Progenitor cell of endocrine pancreas (in vitro differentiated cells): ENCODE results near the gene BCAR3. TPM values are rescaled to one million over a fixed set of nuclear protein-coding genes. Genes with fewer than 3 reads are reported as not detected.

Source experiments
- DNase-seq: peaks from one replicate; pipeline ENCODE4 v3.0.0; 2021; ENCODE audit warnings: low spot score; ENCODE audit not compliant: unreplicated experiment
- H3K27ac Mint-ChIP-seq: 2 replicates; pipeline ENCODE4 v1.8.0; 2021; ENCODE audit warnings: mild to moderate bottlenecking, moderate library complexity, mixed read lengths
- H3K27me3 Mint-ChIP-seq: 2 replicates; pipeline ENCODE4 v1.8.0; 2021; ENCODE audit warnings: mixed read lengths
- H3K36me3 Mint-ChIP-seq: 2 replicates; pipeline ENCODE4 v1.8.0; 2022; ENCODE audit warnings: mixed read lengths; ENCODE audit not compliant: insufficient read depth
- H3K4me1 Mint-ChIP-seq: 2 replicates; pipeline ENCODE4 v1.8.0; 2021; ENCODE audit warnings: low read depth, mixed read lengths
- H3K4me3 Mint-ChIP-seq: 2 replicates; pipeline ENCODE4 v1.8.0; 2021; ENCODE audit warnings: low read depth, mild to moderate bottlenecking, moderate library complexity, mixed read lengths
- H3K9me3 Mint-ChIP-seq: 2 replicates; pipeline ENCODE4 v1.8.0; 2021; ENCODE audit warnings: low read depth, mixed read lengths
- total RNA-seq: library from RNA; stranded (reverse); gene quantifications from 2 replicates; pipeline ENCODE4 v1.2.1, GENCODE V29; 2021
- TF ChIP-seq, protein P1 (sequence below): fragments of 200-600 bp; sonication (generic); IDR thresholded peaks from one replicate; pipeline ENCODE4 v1.5.0; 2021; ENCODE audit warnings: antibody characterized with exemption, mild to moderate bottlenecking; ENCODE audit not compliant: unreplicated experiment

BCAR3 gene
- total RNA-seq, 1 donor from 2014 or later = 7.1 TPM

DNA sequence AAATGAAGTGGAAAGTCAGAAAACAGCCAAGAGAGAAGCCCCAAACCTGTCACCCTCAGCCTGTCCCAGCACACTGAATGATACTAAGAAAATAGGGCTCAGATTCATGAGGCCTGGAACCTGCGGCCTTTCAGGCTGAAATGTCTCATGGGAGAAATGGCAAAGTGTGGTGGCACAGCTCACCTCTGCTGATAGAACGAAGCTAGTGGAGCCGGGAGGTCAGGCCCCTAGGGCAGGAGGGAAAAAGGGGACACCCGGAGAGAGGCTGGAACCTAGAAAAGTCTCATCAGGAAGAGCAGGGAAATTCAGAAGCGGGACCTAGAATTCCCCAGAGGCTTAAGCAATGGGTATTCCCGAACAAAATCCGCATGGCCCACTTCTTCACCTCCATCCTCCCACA lies 107.1 kb downstream of the BCAR3 start:
- Mint-ChIP-seq H3K4me3 (no peak overlapping the region), H3K36me3 (peaks cover 9% of the 10 kb centered on the region), H3K9me3 (no peaks in the 10 kb centered on the region), H3K4me1 (peaks cover 6% of the 10 kb centered on the region), H3K27ac (peak overlapping the region; percentile 84), H3K27me3 (no peaks in the 10 kb centered on the region)
- TF ChIP-seq, protein P1, sequence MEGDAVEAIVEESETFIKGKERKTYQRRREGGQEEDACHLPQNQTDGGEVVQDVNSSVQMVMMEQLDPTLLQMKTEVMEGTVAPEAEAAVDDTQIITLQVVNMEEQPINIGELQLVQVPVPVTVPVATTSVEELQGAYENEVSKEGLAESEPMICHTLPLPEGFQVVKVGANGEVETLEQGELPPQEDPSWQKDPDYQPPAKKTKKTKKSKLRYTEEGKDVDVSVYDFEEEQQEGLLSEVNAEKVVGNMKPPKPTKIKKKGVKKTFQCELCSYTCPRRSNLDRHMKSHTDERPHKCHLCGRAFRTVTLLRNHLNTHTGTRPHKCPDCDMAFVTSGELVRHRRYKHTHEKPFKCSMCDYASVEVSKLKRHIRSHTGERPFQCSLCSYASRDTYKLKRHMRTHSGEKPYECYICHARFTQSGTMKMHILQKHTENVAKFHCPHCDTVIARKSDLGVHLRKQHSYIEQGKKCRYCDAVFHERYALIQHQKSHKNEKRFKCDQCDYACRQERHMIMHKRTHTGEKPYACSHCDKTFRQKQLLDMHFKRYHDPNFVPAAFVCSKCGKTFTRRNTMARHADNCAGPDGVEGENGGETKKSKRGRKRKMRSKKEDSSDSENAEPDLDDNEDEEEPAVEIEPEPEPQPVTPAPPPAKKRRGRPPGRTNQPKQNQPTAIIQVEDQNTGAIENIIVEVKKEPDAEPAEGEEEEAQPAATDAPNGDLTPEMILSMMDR = no peak
- no peak for DNase-seq

DNA sequence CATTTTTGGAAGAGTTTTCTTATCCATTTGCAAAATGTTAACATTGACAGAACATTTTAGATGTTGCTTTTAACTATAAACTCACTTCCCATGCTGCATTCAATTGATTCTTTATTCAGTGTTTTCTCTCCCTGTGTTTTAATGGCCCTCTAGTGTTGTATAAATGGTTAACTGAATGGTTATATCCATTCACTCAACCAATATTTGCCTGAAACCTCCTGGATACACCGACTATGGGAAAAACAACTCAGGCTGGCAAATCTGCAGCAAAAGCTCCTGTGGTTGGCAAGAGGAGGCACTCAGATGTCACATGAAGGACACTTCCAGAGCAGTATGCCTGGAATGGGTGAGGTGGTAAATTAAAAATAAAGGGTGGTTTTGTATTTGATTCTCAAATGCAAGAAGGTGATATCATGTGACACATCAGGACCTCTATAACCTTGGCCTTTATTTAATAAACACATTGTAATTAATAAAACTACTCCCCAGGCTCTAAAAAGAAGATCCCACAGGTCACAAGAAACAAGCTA lies 107.6 kb downstream of the BCAR3 start:
- Mint-ChIP-seq H3K36me3 (peaks cover 9% of the 10 kb centered on the region), H3K27ac (peak overlapping the region; percentile 68), H3K27me3 (no peaks in the 10 kb centered on the region), H3K9me3 (no peaks in the 10 kb centered on the region), H3K4me1 (peaks cover 3% of the 10 kb centered on the region), H3K4me3 (no peak overlapping the region)
- TF ChIP-seq, protein P1 = no peak
- DNase-seq = no peak

DNA sequence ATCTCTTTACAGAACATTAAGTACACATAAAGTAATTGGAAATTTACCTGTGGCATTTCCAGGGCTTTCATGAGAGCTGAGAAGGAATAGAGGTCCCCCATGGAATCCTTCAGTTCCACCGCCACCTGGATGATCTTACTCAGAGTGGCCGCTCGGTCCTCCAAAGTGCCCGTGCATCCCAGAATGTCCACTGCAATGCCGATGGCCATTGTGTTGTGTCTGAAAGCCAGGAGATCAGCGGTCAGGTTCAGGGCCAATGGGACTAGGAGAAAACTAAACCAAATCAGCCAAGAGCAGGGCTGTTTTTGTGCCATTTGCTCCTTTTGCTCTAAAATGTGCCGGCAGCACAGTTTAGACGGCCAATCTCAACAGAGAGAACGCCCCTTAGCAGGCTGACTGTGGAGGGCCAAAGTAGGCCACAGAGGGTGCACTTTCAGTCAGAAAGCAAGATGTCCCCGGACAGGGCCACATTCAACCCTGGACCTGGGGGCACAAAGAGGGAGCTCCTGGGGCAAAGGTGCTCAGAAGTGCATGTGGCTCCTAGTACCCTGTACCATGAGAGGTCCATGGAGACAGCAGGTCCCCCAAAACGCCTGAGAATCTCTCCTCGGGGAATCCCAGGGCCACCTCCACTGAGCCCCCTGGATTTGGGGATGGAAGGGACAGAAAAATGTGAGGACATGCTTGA lies 109.9 kb downstream of the BCAR3 start:
- no peaks in the 10 kb centered on the region for H3K27me3 Mint-ChIP-seq
- peaks cover 12% of the 10 kb centered on the region for H3K36me3 Mint-ChIP-seq
- no peaks in the 10 kb centered on the region for H3K9me3 Mint-ChIP-seq
- DNase-seq = no peak
- peaks cover 3% of the 10 kb centered on the region for H3K4me1 Mint-ChIP-seq
- H3K4me3 Mint-ChIP-seq = no peak overlapping the region
- TF ChIP-seq, protein P1 = no peak
- peak overlapping the region; percentile 87 for H3K27ac Mint-ChIP-seq

DNA sequence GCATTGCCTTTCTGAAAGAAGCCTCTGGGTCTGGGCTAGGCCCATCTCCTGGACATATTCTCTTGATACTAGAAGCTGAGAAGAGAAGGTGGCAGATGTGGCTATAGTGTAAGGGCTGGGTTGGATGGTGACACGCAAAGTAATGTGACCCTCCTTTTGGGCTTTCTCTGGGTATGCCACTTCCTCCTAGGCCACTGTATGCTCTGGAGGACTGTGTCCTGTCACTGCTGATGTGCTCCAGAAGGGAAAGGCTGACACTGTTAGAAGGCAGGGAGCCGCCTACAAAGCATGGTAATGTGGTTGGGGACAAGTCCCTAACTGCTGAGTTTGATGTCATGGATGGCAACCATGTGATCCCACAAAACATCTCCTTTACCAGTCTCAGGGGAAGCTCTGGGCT lies 112.1 kb downstream of the BCAR3 start:
- Mint-ChIP-seq H3K4me3 (no peak overlapping the region), H3K27ac (no peak overlapping the region), H3K27me3 (no peaks in the 10 kb centered on the region), H3K9me3 (no peaks in the 10 kb centered on the region), H3K4me1 (peaks cover 1% of the 10 kb centered on the region), H3K36me3 (peaks cover 18% of the 10 kb centered on the region)
- DNase-seq = no peak
- TF ChIP-seq, protein P1 = no peak

DNA sequence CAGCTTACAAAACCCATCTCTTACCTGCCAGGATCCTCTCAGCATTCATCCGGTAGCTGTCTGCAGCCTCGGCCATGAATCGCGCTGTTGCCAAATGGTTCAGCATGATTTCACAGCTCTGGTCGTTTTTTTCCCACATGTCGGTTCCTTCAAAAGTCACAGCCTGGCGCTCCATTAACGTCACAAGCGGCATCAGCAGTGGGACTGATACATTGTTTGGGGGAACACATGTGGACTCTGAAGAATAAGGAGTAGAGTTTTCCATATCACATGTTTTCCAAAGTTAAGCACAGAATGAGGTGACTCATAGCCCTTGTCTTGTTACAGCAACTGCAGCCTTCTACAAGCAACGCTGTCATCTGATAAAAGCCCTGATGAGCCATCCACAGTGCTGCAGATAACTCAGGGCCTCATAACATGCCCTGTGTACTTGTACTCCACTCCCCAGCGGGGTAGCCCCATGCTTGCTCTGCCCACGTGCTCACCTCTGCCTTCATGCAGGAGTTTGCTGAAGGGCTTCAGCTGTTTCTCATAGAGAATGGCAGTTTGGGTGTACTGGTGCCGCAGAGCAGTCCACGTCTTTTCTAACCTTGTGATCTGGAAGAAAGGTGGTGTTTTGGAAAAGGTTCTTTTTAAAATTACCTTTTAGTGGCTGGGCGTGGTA lies 114.2 kb downstream of the BCAR3 start:
- H3K27me3 Mint-ChIP-seq = no peaks in the 10 kb centered on the region
- H3K36me3 Mint-ChIP-seq = peaks cover 20% of the 10 kb centered on the region
- no peak for DNase-seq
- no peaks in the 10 kb centered on the region for H3K4me1 Mint-ChIP-seq
- H3K27ac Mint-ChIP-seq = peak overlapping the region; percentile 86
- TF ChIP-seq, protein P1 = no peak
- H3K4me3 Mint-ChIP-seq = no peak overlapping the region
- no peaks in the 10 kb centered on the region for H3K9me3 Mint-ChIP-seq
